H1 (cell line): Measurements from ENCODE around the gene ADIPOR1. TPM values are rescaled to one million over a fixed set of nuclear protein-coding genes. Genes with fewer than 3 reads are reported as not detected.

Experiments
- RAD21 ChIP-seq, 2 experiments: IDR thresholded peaks in 1 of 2; conservative IDR thresholded peaks in 1 of 2; 2 replicates each; pipeline ENCODE4 v1.6.1; 2011; ENCODE audit warnings: low read depth in 2 of 2, low read length in 2 of 2, improper control_type of control experiment in 1 of 2, inconsistent platforms in 1 of 2, mild to moderate bottlenecking in 1 of 2, moderate library complexity in 1 of 2
- polyA plus RNA-seq, 7 experiments: library from polyadenylated mRNA; depleted of rRNA in 3 of 7; stranded (reverse) in 5 of 7; unstranded in 2 of 7; fragments of >200 nt in 5 of 7; fragments of 200-250 nt in 2 of 7; gene quantifications; 1 replicate in 5 of 7; 2 replicates in 1 of 7; 4 replicates in 1 of 7; pipeline versions ENCODE4 v1.2.1 to v1.2.3, GENCODE V29; 2011 to 2013; ENCODE audit warnings: missing spikeins in 2 of 7, mixed read lengths in 2 of 7
- total RNA-seq: library from RNA; stranded (reverse); fragmentation: NEBNext Ultra II Directional; extraction: Animal tissue kit (Norgen Biotek cat#: 25700); gene quantifications from 2 replicates; pipeline ENCODE4 v1.2.1, GENCODE V29; 2021
- TF ChIP-seq, protein P1 (sequence below), 3 experiments: IDR thresholded peaks; 1 replicate in 2 of 3; 2 replicates in 1 of 3; pipeline versions ENCODE4 v1.5.1 to v1.6.1; 2011; ENCODE audit warnings: low read length in 3 of 3, mild to moderate bottlenecking in 3 of 3, inconsistent platforms in 2 of 3, low read depth in 1 of 3, moderate library complexity in 1 of 3; ENCODE audit not compliant: insufficient read depth in 1 of 3; ENCODE audit errors: control extremely low read depth in 1 of 3

Gene ADIPOR1
- total and polyA plus RNA-seq, 2 of the 8 experiments (the other 6 are each of a cell fraction or from before 2014, with no cell fraction given) = 69.8 to 118 TPM

DNA sequence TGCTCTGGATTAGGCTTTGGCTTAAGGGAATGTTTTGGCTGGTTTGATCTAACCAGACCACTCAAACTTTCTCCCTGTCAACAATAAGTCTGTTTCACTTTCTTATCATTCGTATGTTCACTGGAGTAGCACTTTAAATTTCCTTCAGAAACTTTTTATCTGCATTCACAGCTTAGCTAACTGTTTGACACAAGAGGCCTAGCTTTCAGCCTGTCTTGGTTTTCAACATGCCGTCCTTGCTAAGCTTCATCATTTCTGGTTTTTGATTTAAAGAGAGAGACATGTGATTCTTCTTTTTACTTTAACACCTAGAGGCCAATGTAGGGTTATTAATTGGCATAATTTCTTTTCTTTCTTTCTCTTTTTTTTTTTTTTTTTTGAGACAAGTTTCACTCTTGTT, 23.8 kb upstream of the ADIPOR1 start (continued):
- no peak for TF ChIP-seq RAD21 (IDR thresholded peaks at IDR 0.05 in 1 of 2, conservative IDR thresholded peaks at IDR 0.05 in 1 of 2; ENCODE audit: low read depth in 2 of 2, low read length in 2 of 2)
- TF ChIP-seq, protein P1, sequence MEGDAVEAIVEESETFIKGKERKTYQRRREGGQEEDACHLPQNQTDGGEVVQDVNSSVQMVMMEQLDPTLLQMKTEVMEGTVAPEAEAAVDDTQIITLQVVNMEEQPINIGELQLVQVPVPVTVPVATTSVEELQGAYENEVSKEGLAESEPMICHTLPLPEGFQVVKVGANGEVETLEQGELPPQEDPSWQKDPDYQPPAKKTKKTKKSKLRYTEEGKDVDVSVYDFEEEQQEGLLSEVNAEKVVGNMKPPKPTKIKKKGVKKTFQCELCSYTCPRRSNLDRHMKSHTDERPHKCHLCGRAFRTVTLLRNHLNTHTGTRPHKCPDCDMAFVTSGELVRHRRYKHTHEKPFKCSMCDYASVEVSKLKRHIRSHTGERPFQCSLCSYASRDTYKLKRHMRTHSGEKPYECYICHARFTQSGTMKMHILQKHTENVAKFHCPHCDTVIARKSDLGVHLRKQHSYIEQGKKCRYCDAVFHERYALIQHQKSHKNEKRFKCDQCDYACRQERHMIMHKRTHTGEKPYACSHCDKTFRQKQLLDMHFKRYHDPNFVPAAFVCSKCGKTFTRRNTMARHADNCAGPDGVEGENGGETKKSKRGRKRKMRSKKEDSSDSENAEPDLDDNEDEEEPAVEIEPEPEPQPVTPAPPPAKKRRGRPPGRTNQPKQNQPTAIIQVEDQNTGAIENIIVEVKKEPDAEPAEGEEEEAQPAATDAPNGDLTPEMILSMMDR (IDR thresholded peaks at IDR 0.05; ENCODE audit: control extremely low read depth in 1 of 3, insufficient read depth in 1 of 3, low read depth in 1 of 3, low read length in 3 of 3) = no peak
- TF ChIP-seq, all 59 proteins: peak for 0
